ENCODE data around the gene MST1R.

MST1R gene

DNA sequence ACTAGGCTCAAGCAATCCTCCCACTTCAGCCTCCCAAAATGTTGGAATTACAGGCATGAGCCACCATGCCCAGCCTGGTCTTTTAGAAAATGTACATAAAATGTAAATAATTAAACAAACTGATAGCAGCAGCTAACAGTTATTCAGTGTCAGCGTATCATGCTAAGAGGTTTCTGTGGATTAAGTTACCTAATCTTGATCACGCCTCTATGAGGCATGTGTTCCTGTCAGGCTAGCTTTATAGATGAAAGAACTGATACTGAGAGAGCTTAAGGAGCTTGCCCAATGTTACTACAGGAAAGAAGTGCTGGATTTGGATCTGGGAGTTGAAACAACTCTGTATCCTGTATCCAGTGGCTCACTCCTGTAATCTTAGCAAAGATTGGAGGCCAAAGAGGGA is 11.2 kb upstream of the MST1R start:
- no peak for DNase-seq
- Histone ChIP-seq H3K4me1 (ENCODE audit: insufficient read depth, low read length) (no peaks in the 10 kb centered on the region), H3K27ac (ENCODE audit: low read length) (no peak overlapping the region), H3K9me3 (ENCODE audit: insufficient read depth, low read length, severe bottlenecking) (no peaks in the 10 kb centered on the region), H4K20me1 (ENCODE audit: insufficient read depth, low read length) (peaks cover 4% of the 10 kb centered on the region; the same call in 1 of the 2 replicates), H3K36me3 (ENCODE audit: insufficient read depth, low read length) (peaks cover 29% of the 10 kb centered on the region), H3K4me3 (ENCODE audit: low read depth in 1 of 2, low read length in 2 of 2) (no peak overlapping the region), H2AFZ (ENCODE audit: low read depth, low read length) (no peak overlapping the region), H3K79me2 (ENCODE audit: insufficient read depth, low read length) (no peaks in the 10 kb centered on the region), H3K27me3 (ENCODE audit: insufficient read depth, low read length, poor library complexity) (no peaks in the 10 kb centered on the region), H3K4me2 (ENCODE audit: insufficient read depth, low read length) (no peak overlapping the region), H3K9ac (ENCODE audit: low read depth, low read length) (no peak overlapping the region)
- ATAC-seq (ENCODE audit: insufficient read depth, low read depth), result no peak
- no peak for TF ChIP-seq EZH2 (IDR thresholded peaks at IDR 0.05; ENCODE audit: borderline replicate concordance, low read depth, low read length, severe bottlenecking)

DNA sequence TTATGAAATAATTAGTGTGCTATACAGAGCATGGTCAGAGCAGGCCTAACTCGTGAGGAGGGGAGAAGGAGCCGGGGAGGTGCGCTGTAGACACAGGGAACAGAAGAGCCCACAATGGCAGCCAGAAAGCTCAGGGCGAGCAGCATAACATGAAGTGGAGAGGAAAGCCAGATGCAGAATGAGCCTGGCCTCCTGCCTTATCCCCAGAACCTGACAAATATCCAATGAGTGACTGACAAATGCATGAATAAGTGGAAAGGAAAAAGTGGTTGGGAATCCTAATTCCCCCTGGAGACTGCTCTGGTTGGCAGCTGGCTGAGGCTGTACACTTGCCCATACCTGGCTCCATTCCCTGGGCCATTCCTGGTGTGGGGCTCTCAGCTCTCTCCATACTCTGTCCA is 9.2 kb upstream of the MST1R start:
- Histone ChIP-seq H2AFZ (ENCODE audit: low read depth, low read length) (no peak overlapping the region), H3K79me2 (ENCODE audit: insufficient read depth, low read length) (no peaks in the 10 kb centered on the region), H3K27ac (ENCODE audit: low read length) (no peak overlapping the region), H3K4me3 (ENCODE audit: low read depth in 1 of 2, low read length in 2 of 2) (no peak overlapping the region), H3K9ac (ENCODE audit: low read depth, low read length) (no peak overlapping the region), H3K27me3 (ENCODE audit: insufficient read depth, low read length, poor library complexity) (no peaks in the 10 kb centered on the region), H3K4me2 (ENCODE audit: insufficient read depth, low read length) (no peak overlapping the region), H3K36me3 (ENCODE audit: insufficient read depth, low read length) (peaks cover 47% of the 10 kb centered on the region), H4K20me1 (ENCODE audit: insufficient read depth, low read length) (peaks cover 4% of the 10 kb centered on the region; the same call in 1 of the 2 replicates), H3K4me1 (ENCODE audit: insufficient read depth, low read length) (no peaks in the 10 kb centered on the region), H3K9me3 (ENCODE audit: insufficient read depth, low read length, severe bottlenecking) (no peaks in the 10 kb centered on the region)
- DNase-seq (no peak), ATAC-seq (ENCODE audit: insufficient read depth, low read depth) (no peak)
- no peak for TF ChIP-seq EZH2 (IDR thresholded peaks at IDR 0.05; ENCODE audit: borderline replicate concordance, low read depth, low read length, severe bottlenecking)
- TF ChIP-seq, protein P1, sequence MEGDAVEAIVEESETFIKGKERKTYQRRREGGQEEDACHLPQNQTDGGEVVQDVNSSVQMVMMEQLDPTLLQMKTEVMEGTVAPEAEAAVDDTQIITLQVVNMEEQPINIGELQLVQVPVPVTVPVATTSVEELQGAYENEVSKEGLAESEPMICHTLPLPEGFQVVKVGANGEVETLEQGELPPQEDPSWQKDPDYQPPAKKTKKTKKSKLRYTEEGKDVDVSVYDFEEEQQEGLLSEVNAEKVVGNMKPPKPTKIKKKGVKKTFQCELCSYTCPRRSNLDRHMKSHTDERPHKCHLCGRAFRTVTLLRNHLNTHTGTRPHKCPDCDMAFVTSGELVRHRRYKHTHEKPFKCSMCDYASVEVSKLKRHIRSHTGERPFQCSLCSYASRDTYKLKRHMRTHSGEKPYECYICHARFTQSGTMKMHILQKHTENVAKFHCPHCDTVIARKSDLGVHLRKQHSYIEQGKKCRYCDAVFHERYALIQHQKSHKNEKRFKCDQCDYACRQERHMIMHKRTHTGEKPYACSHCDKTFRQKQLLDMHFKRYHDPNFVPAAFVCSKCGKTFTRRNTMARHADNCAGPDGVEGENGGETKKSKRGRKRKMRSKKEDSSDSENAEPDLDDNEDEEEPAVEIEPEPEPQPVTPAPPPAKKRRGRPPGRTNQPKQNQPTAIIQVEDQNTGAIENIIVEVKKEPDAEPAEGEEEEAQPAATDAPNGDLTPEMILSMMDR (IDR thresholded peaks at IDR 0.05; ENCODE audit: borderline replicate concordance, extremely low read depth, low read length, poor library complexity, severe bottlenecking), result no peak

DNA sequence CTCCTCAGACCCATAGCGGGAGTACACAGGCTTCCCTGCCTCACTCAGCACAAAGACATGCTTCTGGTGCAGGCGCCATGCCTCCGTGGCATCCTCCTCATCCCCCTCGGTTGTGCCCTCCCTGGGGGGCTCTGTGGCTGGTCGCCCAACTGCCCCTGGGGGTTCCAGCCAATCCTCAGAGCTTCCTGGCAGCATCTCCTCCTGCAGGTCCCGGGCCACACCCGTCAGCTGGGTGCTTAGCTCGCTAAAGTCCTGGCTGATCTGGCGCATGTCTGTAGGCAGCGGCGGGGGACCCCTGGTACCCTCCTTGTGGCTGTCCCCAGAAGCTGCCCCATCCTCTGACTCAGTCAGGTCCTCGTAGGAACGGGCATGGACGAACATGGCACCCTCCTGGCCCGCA is 7.9 kb upstream of the MST1R start:
- TF ChIP-seq, protein P1 (IDR thresholded peaks at IDR 0.05; ENCODE audit: borderline replicate concordance, extremely low read depth, low read length, poor library complexity, severe bottlenecking), result no peak
- TF ChIP-seq EZH2 (IDR thresholded peaks at IDR 0.05; ENCODE audit: borderline replicate concordance, low read depth, low read length, severe bottlenecking), result no peak
- no peak overlapping the region for H3K4me3 ChIP-seq (ENCODE audit: low read depth in 1 of 2, low read length in 2 of 2)
- DNase-seq (no peak), ATAC-seq (ENCODE audit: insufficient read depth, low read depth) (no peak)
- H3K27ac ChIP-seq (ENCODE audit: low read length), result no peak overlapping the region
- peaks cover 2% of the 10 kb centered on the region; the same call in 1 of the 2 replicates for H4K20me1 ChIP-seq (ENCODE audit: insufficient read depth, low read length)
- H3K4me1 ChIP-seq (ENCODE audit: insufficient read depth, low read length), result no peaks in the 10 kb centered on the region
- peaks cover 47% of the 10 kb centered on the region for H3K36me3 ChIP-seq (ENCODE audit: insufficient read depth, low read length)
- H3K9me3 ChIP-seq (ENCODE audit: insufficient read depth, low read length, severe bottlenecking), result no peaks in the 10 kb centered on the region
- H2AFZ ChIP-seq (ENCODE audit: low read depth, low read length), result no peak overlapping the region
- no peaks in the 10 kb centered on the region for H3K79me2 ChIP-seq (ENCODE audit: insufficient read depth, low read length)
- no peaks in the 10 kb centered on the region for H3K27me3 ChIP-seq (ENCODE audit: insufficient read depth, low read length, poor library complexity)
- H3K9ac ChIP-seq (ENCODE audit: low read depth, low read length), result no peak overlapping the region
- H3K4me2 ChIP-seq (ENCODE audit: insufficient read depth, low read length), result no peak overlapping the region

DNA sequence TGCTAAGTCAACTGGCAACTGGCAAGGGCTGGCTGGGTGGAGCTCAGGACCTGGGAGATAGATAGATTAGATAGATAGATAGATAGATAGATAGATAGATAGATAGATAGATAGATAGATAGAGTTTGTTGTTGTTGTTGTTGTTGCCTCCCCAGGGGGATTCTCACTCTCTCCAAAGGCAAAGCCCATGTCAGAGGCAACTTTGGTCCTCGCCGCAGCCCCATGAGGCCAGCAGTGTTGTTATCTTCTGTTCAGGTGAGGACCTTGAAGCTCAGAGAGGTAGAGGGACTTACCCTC is 7.4 kb upstream of the MST1R start:
- no peak overlapping the region for H3K9ac ChIP-seq (ENCODE audit: low read depth, low read length)
- no peak for DNase-seq
- no peaks in the 10 kb centered on the region for H3K4me1 ChIP-seq (ENCODE audit: insufficient read depth, low read length)
- H3K9me3 ChIP-seq (ENCODE audit: insufficient read depth, low read length, severe bottlenecking), result no peaks in the 10 kb centered on the region
- H3K27me3 ChIP-seq (ENCODE audit: insufficient read depth, low read length, poor library complexity), result no peaks in the 10 kb centered on the region
- H4K20me1 ChIP-seq (ENCODE audit: insufficient read depth, low read length), result no peaks in the 10 kb centered on the region
- peaks cover 47% of the 10 kb centered on the region for H3K36me3 ChIP-seq (ENCODE audit: insufficient read depth, low read length)
- no peaks in the 10 kb centered on the region for H3K79me2 ChIP-seq (ENCODE audit: insufficient read depth, low read length)
- no peak overlapping the region for H2AFZ ChIP-seq (ENCODE audit: low read depth, low read length)
- no peak overlapping the region for H3K27ac ChIP-seq (ENCODE audit: low read length)
- no peak overlapping the region for H3K4me2 ChIP-seq (ENCODE audit: insufficient read depth, low read length)
- TF ChIP-seq EZH2 (IDR thresholded peaks at IDR 0.05; ENCODE audit: borderline replicate concordance, low read depth, low read length, severe bottlenecking), result no peak
- TF ChIP-seq, protein P1 (IDR thresholded peaks at IDR 0.05; ENCODE audit: borderline replicate concordance, extremely low read depth, low read length, poor library complexity, severe bottlenecking), result no peak
- ATAC-seq (ENCODE audit: insufficient read depth, low read depth), result no peak
- H3K4me3 ChIP-seq (ENCODE audit: low read depth in 1 of 2, low read length in 2 of 2), result no peak overlapping the region
